OCI-LY1 (cell line): ENCODE results near the gene RREB1.

Experiments
- H2AFZ ChIP-seq: fragments of 200-600 bp; sonication (generic), shearing (Covaris generic); 2 replicates; pipeline ENCODE4 v1.6.0; 2014; ENCODE audit warnings: antibody characterized with exemption, mild to moderate bottlenecking, low read length
- H3F3A ChIP-seq: fragments of 200-600 bp; sonication (generic), shearing (Covaris generic); 2 replicates; pipeline ENCODE4 v1.6.0; 2014; ENCODE audit warnings: mild to moderate bottlenecking, antibody characterized with exemption, low read length, moderate library complexity; ENCODE audit not compliant: insufficient read depth
- H3K27ac ChIP-seq: fragments of 200-600 bp; sonication (generic); 2 replicates; pipeline ENCODE4 v1.5.1; 2014; ENCODE audit warnings: low read length, mixed run types, mild to moderate bottlenecking, low read depth; ENCODE audit not compliant: poor library complexity, severe bottlenecking
- H3K27me3 ChIP-seq: fragments of 200-600 bp; sonication (generic); 2 replicates; pipeline ENCODE4 v1.6.0; 2014; ENCODE audit warnings: antibody characterized with exemption, mild to moderate bottlenecking, low read length, moderate library complexity; ENCODE audit not compliant: insufficient read depth
- H3K36me3 ChIP-seq: fragments of 200-600 bp; sonication (generic); 2 replicates; pipeline ENCODE4 v1.6.1; 2014; ENCODE audit warnings: mild to moderate bottlenecking, antibody characterized with exemption, low read length, moderate library complexity, mixed read lengths; ENCODE audit not compliant: insufficient read depth
- H3K4me1 ChIP-seq: fragments of 200-600 bp; sonication (generic); 2 replicates; pipeline ENCODE4 v1.5.1; 2014; ENCODE audit warnings: mild to moderate bottlenecking, low read length, moderate library complexity; ENCODE audit not compliant: insufficient read depth, severe bottlenecking
- H3K4me2 ChIP-seq: fragments of 200-600 bp; sonication (generic), shearing (Covaris generic); 2 replicates; pipeline ENCODE4 v1.6.1; 2014; ENCODE audit warnings: low read length
- H3K4me3 ChIP-seq: fragments of 200-600 bp; sonication (generic); 2 replicates; pipeline ENCODE4 v1.5.1; 2014; ENCODE audit warnings: low read length, low read depth, mild to moderate bottlenecking, mixed read lengths; ENCODE audit not compliant: poor library complexity, severe bottlenecking
- H3K79me2 ChIP-seq: fragments of 200-600 bp; shearing (Covaris generic); 2 replicates; pipeline ENCODE4 v1.6.1; 2016; ENCODE audit warnings: mixed run types, low read length, mixed read lengths; ENCODE audit not compliant: insufficient read depth
- H3K9ac ChIP-seq: fragments of 200-600 bp; sonication (generic), shearing (Covaris generic); 2 replicates; pipeline ENCODE4 v1.6.1; 2014; ENCODE audit warnings: mild to moderate bottlenecking, low read length, mixed read lengths
- H3K9me2 ChIP-seq: fragments of 200-600 bp; sonication (generic), shearing (Covaris generic); 2 replicates; pipeline ENCODE4 v1.6.1; 2014; ENCODE audit warnings: low read depth, mild to moderate bottlenecking, low read length, mixed read lengths
- H3K9me3 ChIP-seq: fragments of 200-600 bp; shearing (Covaris generic); 2 replicates; pipeline ENCODE4 v1.6.1; 2014; ENCODE audit warnings: low read length, mixed read lengths
- H4K20me1 ChIP-seq: fragments of 200-600 bp; sonication (generic), shearing (Covaris generic); 2 replicates; pipeline ENCODE4 v1.6.0; 2016; ENCODE audit warnings: mild to moderate bottlenecking, low read length; ENCODE audit not compliant: insufficient read depth
- EZH2 ChIP-seq: fragments of 200-600 bp; sonication (generic), shearing (Covaris generic); IDR thresholded peaks from 2 replicates; pipeline ENCODE4 v1.8.0; 2017; ENCODE audit warnings: borderline replicate concordance, mixed run types, mild to moderate bottlenecking, antibody characterized with exemption, low read length, moderate library complexity, mixed read lengths
- TF ChIP-seq, protein P1 (sequence below): fragments of 200-600 bp; sonication (generic), shearing (Covaris generic); IDR thresholded peaks from 2 replicates; pipeline ENCODE4 v1.5.1; 2017; ENCODE audit warnings: mild to moderate bottlenecking, antibody characterized with exemption, low read length, moderate library complexity, mixed read lengths

The RREB1 gene

DNA sequence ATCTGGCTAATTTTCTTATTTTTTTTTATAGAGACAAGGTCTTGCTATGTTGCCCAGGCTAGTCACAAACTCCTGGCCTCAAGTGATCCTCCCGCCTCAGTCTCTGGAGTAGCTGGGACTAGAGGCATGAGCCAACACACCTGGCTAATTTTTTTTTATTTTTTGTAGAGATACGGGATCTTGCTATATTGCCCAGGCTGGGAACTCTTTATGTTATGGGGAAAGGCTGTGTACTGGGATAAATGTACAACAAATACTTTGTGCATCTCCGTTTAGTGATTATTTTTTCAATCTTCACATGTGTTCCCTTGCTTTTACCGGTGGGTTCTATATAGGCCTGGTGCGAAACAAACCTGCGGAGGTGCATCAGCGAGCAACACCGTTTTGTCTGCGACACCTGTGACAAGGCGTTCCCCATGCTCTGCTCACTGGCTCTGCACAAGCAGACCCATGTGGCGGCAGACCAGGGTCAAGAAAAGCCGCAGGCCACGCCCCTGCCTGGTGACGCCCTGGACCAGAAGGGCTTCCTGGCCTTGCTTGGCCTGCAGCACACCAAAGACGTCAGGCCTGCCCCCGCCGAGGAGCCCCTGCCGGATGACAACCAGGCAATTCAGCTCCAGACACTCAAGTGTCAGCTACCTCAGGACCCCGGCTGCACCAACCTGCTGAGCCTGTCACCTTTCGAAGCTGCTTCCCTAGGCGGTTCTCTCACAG is 121.1 kb downstream of the RREB1 start:
- H3K9me2 ChIP-seq = no peaks in the 10 kb centered on the region
- H3K9me3 ChIP-seq = no peaks in the 10 kb centered on the region
- no peaks in the 10 kb centered on the region for H3K27me3 ChIP-seq
- no peak overlapping the region for H3K9ac ChIP-seq
- TF ChIP-seq, protein P1, sequence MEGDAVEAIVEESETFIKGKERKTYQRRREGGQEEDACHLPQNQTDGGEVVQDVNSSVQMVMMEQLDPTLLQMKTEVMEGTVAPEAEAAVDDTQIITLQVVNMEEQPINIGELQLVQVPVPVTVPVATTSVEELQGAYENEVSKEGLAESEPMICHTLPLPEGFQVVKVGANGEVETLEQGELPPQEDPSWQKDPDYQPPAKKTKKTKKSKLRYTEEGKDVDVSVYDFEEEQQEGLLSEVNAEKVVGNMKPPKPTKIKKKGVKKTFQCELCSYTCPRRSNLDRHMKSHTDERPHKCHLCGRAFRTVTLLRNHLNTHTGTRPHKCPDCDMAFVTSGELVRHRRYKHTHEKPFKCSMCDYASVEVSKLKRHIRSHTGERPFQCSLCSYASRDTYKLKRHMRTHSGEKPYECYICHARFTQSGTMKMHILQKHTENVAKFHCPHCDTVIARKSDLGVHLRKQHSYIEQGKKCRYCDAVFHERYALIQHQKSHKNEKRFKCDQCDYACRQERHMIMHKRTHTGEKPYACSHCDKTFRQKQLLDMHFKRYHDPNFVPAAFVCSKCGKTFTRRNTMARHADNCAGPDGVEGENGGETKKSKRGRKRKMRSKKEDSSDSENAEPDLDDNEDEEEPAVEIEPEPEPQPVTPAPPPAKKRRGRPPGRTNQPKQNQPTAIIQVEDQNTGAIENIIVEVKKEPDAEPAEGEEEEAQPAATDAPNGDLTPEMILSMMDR = no peak
- TF ChIP-seq EZH2 = no peak
- no peaks in the 10 kb centered on the region for H3F3A ChIP-seq
- no peak overlapping the region for H3K27ac ChIP-seq
- no peak overlapping the region for H2AFZ ChIP-seq
- no peak overlapping the region for H3K4me2 ChIP-seq
- H4K20me1 ChIP-seq = no peaks in the 10 kb centered on the region
- H3K4me3 ChIP-seq = no peak overlapping the region
- no peaks in the 10 kb centered on the region for H3K79me2 ChIP-seq
- H3K4me1 ChIP-seq = no peaks in the 10 kb centered on the region
- peaks cover 45% of the 10 kb centered on the region for H3K36me3 ChIP-seq

DNA sequence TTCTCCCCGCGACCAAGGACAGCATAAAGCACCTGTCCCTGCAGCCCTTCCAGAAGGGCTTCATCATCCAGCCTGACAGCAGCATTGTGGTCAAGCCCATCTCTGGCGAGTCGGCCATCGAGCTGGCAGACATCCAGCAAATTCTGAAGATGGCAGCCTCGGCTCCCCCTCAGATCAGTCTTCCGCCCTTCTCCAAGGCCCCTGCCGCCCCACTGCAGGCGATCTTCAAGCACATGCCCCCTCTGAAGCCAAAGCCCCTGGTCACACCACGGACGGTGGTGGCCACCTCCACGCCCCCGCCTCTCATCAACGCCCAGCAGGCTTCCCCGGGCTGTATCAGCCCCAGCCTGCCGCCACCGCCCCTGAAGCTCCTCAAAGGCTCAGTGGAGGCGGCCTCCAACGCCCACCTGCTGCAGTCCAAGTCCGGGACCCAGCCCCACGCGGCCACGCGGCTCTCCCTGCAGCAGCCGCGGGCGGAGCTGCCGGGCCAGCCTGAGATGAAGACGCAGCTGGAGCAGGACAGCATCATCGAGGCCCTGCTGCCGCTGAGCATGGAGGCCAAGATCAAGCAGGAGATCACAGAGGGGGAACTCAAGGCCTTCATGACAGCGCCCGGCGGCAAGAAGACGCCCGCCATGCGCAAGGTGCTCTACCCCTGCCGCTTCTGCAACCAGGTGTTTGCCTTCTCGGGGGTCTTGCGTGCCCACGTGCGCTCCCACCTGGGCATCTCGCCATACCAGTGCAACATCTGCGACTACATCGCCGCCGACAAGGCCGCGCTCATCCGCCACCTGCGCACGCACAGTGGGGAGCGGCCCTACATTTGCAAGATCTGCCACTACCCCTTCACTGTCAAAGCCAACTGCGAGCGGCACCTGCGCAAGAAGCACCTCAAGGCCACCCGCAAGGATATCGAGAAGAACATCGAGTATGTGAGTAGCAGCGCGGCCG is 121.9 kb downstream of the RREB1 start:
- no peaks in the 10 kb centered on the region for H3K27me3 ChIP-seq
- no peak overlapping the region for H3K27ac ChIP-seq
- H3K9me3 ChIP-seq = no peaks in the 10 kb centered on the region
- no peak overlapping the region for H3K9ac ChIP-seq
- no peaks in the 10 kb centered on the region for H4K20me1 ChIP-seq
- H3K36me3 ChIP-seq = peaks cover 45% of the 10 kb centered on the region
- H3F3A ChIP-seq = no peaks in the 10 kb centered on the region
- no peak overlapping the region for H3K4me2 ChIP-seq
- H3K4me1 ChIP-seq = no peaks in the 10 kb centered on the region
- H3K4me3 ChIP-seq = no peak overlapping the region
- no peaks in the 10 kb centered on the region for H3K9me2 ChIP-seq
- no peak overlapping the region for H2AFZ ChIP-seq
- TF ChIP-seq, protein P1 = no peak
- TF ChIP-seq EZH2 = no peak
- no peaks in the 10 kb centered on the region for H3K79me2 ChIP-seq

DNA sequence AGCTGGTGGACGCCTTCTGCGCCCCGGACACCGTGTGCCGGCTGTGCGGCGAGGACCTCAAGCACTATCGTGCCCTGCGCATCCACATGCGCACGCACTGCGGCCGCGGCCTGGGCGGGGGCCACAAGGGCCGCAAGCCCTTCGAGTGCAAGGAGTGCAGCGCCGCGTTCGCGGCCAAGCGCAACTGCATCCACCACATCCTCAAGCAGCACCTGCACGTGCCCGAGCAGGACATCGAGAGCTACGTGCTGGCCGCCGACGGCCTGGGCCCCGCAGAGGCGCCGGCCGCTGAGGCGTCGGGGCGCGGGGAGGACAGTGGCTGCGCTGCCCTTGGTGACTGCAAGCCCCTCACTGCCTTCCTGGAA is 122.5 kb downstream of the RREB1 start:
- Histone ChIP-seq H3K27me3 (no peaks in the 10 kb centered on the region), H3K9ac (no peak overlapping the region), H3K79me2 (no peaks in the 10 kb centered on the region), H3K9me3 (no peaks in the 10 kb centered on the region), H3K27ac (no peak overlapping the region), H3K4me3 (no peak overlapping the region), H3K9me2 (no peaks in the 10 kb centered on the region), H3K36me3 (peaks cover 45% of the 10 kb centered on the region), H4K20me1 (no peaks in the 10 kb centered on the region), H3K4me2 (no peak overlapping the region), H3K4me1 (no peaks in the 10 kb centered on the region), H2AFZ (no peak overlapping the region), H3F3A (no peaks in the 10 kb centered on the region)
- TF ChIP-seq, protein P1 = no peak
- TF ChIP-seq EZH2 = no peak
